A673 (cell line): Measurements from ENCODE around the gene VIPR1. TPM values are rescaled to one million over a fixed set of nuclear protein-coding genes. Genes with fewer than 3 reads are reported as not detected.

Source experiments
- BruUV-seq: library from RNA; stranded (reverse); fragments of 400-500 nt; replicated peaks from 2 replicates; lab custom pipeline; 2021; lab: Mats Ljungman, UMichigan
- CTCF ChIA-PET: fragments of 300-600 bp; sonication (Branson Sonifier 250); formaldehyde crosslinking; loops from one replicate; lab custom pipeline; 2022; ENCODE audit warnings: antibody characterized with exemption; lab: Charles Lee
- POLR2A ChIA-PET: fragments of 300-600 bp; sonication (Branson Sonifier 250); formaldehyde crosslinking; loops from one replicate; lab custom pipeline; 2022; ENCODE audit warnings: antibody characterized with exemption; ENCODE audit not compliant: low non-redundant PET; lab: Charles Lee
- DNase-seq: peaks from one replicate; pipeline ENCODE4 v3.0.0-alpha.2; 2015; ENCODE audit warnings: low spot score
- H3K27ac ChIP-seq: fragments of 200-600 bp; sonication (generic); 2 replicates; pipeline ENCODE4 v1.5.1; 2016; ENCODE audit warnings: mixed run types, low read depth, mild to moderate bottlenecking, mixed read lengths, antibody characterized with exemption, low read length; ENCODE audit not compliant: poor library complexity, severe bottlenecking
- H3K27me3 ChIP-seq: fragments of 200-600 bp; sonication (generic); replicated peaks from 2 replicates; pipeline ENCODE4 v1.6.1; 2017; ENCODE audit warnings: mixed run types, low read depth, mild to moderate bottlenecking, mixed read lengths, antibody characterized with exemption, low read length; ENCODE audit not compliant: insufficient read depth, poor library complexity
- H3K36me3 ChIP-seq: fragments of 200-600 bp; sonication (generic); 2 replicates; pipeline ENCODE4 v1.6.1; 2016; ENCODE audit warnings: mixed run types, mild to moderate bottlenecking, mixed read lengths, antibody characterized with exemption, low read length; ENCODE audit not compliant: insufficient read depth, poor library complexity, severe bottlenecking
- H3K4me1 ChIP-seq: fragments of 200-600 bp; sonication (generic); 2 replicates; pipeline ENCODE4 v1.6.1; 2017; ENCODE audit warnings: mixed run types, mild to moderate bottlenecking, mixed read lengths, antibody characterized with exemption, low read length; ENCODE audit not compliant: insufficient read depth, poor library complexity, severe bottlenecking
- H3K4me3 ChIP-seq: fragments of 200-600 bp; sonication (generic); 2 replicates; pipeline ENCODE4 v1.5.1; 2016; ENCODE audit warnings: low read depth, mixed run types, mild to moderate bottlenecking, mixed read lengths, low read length; ENCODE audit not compliant: poor library complexity, severe bottlenecking
- H3K9me3 ChIP-seq: fragments of 200-600 bp; sonication (generic); 2 replicates; pipeline ENCODE4 v1.6.1; 2016; ENCODE audit warnings: mixed run types, low read depth, mild to moderate bottlenecking, mixed read lengths, antibody characterized with exemption, low read length; ENCODE audit not compliant: poor library complexity, severe bottlenecking
- EZH2 ChIP-seq: fragments of 200-600 bp; sonication (generic); IDR thresholded peaks from 2 replicates; pipeline ENCODE4 v1.6.1; 2017; ENCODE audit warnings: borderline replicate concordance, low read depth, mild to moderate bottlenecking, mixed read lengths, antibody characterized with exemption, low read length; ENCODE audit not compliant: poor library complexity, severe bottlenecking
- intact Hi-C: fragments of 100-400 bp; cut with micrococcal nuclease; formaldehyde crosslinking; loops from one replicate; pipeline ENCODE4 v1.10.0; 2022; ENCODE audit not compliant: unreplicated experiment
- total RNA-seq: library from RNA; stranded (reverse); gene quantifications from 2 replicates; pipeline ENCODE4 v1.2.3, GENCODE V29; 2021
- TF ChIP-seq, protein P1 (sequence below): fragments of 300-800, 200-600 bp; sonication (generic); conservative IDR thresholded peaks from 2 replicates; pipeline ENCODE4 v1.5.1; 2017; ENCODE audit warnings: low read depth, mild to moderate bottlenecking, antibody characterized with exemption, low read length, moderate library complexity, mixed read lengths

The VIPR1 gene
- total RNA-seq, 1 experiment from 2014 or later: 0.26 TPM

GRCh38 chr3:42526616-42527367 lies 24.3 kb downstream of the VIPR1 start:
- POLR2A ChIA-PET: no interaction called here
- Histone ChIP-seq H3K27me3 (no peaks in the 10 kb centered on the region), H3K9me3 (no peaks in the 10 kb centered on the region), H3K36me3 (no peaks in the 10 kb centered on the region), H3K4me1 (no peaks in the 10 kb centered on the region), H3K4me3 (no peak overlapping the region), H3K27ac (no peak overlapping the region)
- TF ChIP-seq EZH2: no peak
- TF ChIP-seq, protein P1, sequence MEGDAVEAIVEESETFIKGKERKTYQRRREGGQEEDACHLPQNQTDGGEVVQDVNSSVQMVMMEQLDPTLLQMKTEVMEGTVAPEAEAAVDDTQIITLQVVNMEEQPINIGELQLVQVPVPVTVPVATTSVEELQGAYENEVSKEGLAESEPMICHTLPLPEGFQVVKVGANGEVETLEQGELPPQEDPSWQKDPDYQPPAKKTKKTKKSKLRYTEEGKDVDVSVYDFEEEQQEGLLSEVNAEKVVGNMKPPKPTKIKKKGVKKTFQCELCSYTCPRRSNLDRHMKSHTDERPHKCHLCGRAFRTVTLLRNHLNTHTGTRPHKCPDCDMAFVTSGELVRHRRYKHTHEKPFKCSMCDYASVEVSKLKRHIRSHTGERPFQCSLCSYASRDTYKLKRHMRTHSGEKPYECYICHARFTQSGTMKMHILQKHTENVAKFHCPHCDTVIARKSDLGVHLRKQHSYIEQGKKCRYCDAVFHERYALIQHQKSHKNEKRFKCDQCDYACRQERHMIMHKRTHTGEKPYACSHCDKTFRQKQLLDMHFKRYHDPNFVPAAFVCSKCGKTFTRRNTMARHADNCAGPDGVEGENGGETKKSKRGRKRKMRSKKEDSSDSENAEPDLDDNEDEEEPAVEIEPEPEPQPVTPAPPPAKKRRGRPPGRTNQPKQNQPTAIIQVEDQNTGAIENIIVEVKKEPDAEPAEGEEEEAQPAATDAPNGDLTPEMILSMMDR: no peak
- BruUV-seq: no TSS peak
- DNase-seq: no peak
- CTCF ChIA-PET: no interaction called here
- intact Hi-C loops: no loop called here

DNA sequence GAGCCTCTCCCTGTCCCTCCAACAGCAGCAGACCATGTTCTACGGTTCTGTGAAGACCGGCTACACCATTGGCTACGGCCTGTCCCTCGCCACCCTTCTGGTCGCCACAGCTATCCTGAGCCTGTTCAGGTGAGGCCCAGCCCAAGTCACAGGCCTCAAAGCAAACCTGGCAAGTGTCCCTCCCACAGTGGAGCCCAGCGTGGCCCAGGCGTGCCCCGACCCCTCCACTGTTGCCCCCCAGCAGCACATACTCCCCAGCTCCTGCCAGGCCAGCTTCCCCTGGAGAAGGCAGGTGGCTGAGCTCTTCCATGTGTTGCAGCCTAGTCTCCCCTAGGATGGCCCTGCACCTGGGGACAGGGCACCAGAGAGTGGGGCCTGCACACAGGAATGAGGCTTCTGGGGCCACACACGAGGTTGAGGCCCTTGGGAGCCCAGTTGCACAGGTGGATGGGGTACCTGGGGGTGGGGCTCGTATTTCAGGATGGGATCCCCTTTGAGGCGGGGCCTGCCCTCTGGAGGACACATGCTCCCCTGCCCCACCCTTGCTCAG lies 25.0 kb downstream of the VIPR1 start:
- no peaks in the 10 kb centered on the region for H3K27me3 ChIP-seq
- no TSS peak for BruUV-seq
- intact Hi-C loops: no loop called here

GRCh38 chr3:42529468-42529867 lies 27.0 kb downstream of the VIPR1 start:
- CTCF ChIA-PET: no interaction called here

More for the DNA sequence above, 25.0 kb downstream of the VIPR1 start:
- Histone ChIP-seq H3K36me3 (no peaks in the 10 kb centered on the region), H3K4me1 (no peaks in the 10 kb centered on the region), H3K9me3 (no peaks in the 10 kb centered on the region), H3K27ac (no peak overlapping the region), H3K4me3 (no peak overlapping the region)
- ChIA-PET CTCF (no interaction called here), POLR2A (no interaction called here)
- no peak for DNase-seq
- TF ChIP-seq, protein P1: no peak
- no peak for TF ChIP-seq EZH2

More at GRCh38 chr3:42529468-42529867, 27.0 kb downstream of the VIPR1 start:
- no TSS peak for BruUV-seq
- no peaks in the 10 kb centered on the region for H3K4me1 ChIP-seq
- intact Hi-C loops: no loop called here
- no peaks in the 10 kb centered on the region for H3K27me3 ChIP-seq
- no peak overlapping the region for H3K27ac ChIP-seq
- POLR2A ChIA-PET: no interaction called here
- no peaks in the 10 kb centered on the region for H3K9me3 ChIP-seq
- TF ChIP-seq, protein P1: no peak
- TF ChIP-seq EZH2: no peak
- no peak for DNase-seq
- H3K36me3 ChIP-seq: no peaks in the 10 kb centered on the region
- H3K4me3 ChIP-seq: no peak overlapping the region
